ENCODE measurements around the gene CCDC12. TPM values are rescaled to one million over a fixed set of nuclear protein-coding genes. Genes with fewer than 3 reads are reported as not detected.

The CCDC12 gene
- total and polyA plus RNA-seq, 9 of the 15 experiments (the other 6 are each of a cell fraction or from before 2014, with no cell fraction given), result 8.9 to 201 (median 86.9) TPM

DNA sequence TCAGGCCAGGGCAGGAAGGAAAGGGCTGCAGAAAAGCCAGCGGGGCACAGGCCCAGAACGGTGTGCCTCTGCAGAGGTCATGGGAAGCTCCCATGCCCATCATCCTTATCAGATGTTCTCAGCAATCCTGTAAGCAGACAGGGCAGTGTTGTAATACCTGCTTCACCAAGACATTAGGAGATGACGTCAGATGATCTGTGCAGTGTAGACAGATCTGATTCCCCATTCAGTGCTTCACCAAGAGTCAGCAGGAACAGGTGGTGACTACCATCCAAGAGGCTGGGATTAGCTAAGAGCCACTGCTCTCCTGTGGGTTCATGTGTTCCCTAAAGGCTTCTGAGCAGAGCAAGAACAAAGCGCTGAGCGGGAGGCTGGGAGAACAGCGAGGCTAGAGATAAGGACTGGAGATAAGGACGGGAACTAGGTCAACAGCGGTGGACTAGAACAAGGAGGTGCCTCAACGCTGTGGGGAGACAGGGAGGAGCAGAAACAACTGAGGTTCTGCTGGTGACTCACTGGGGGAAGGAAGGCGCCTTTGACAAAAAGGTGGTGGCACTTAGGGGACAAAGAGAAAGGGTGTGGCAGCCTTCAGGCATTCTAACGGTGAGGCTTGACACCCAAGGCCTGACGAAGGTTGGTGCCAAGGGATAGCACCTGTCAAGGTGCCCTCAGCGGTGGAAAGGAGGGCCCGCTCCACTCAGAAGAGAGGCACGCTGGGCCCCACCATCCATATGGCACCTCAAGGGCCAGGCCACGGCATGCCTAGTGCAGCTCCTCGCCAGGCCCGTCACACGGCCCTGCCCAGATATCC, 28.4 kb downstream of the CCDC12 start (continued):
- no peak for TF ChIP-seq ZNF282 (CRISPR knock-in tag; IDR thresholded peaks at IDR 0.05)
- no peak for TF ChIP-seq GTF2E2 (tag; IDR thresholded peaks at IDR 0.05)
- TF ChIP-seq, protein P1, sequence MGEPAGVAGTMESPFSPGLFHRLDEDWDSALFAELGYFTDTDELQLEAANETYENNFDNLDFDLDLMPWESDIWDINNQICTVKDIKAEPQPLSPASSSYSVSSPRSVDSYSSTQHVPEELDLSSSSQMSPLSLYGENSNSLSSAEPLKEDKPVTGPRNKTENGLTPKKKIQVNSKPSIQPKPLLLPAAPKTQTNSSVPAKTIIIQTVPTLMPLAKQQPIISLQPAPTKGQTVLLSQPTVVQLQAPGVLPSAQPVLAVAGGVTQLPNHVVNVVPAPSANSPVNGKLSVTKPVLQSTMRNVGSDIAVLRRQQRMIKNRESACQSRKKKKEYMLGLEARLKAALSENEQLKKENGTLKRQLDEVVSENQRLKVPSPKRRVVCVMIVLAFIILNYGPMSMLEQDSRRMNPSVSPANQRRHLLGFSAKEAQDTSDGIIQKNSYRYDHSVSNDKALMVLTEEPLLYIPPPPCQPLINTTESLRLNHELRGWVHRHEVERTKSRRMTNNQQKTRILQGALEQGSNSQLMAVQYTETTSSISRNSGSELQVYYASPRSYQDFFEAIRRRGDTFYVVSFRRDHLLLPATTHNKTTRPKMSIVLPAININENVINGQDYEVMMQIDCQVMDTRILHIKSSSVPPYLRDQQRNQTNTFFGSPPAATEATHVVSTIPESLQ (CRISPR knock-in tag; IDR thresholded peaks at IDR 0.05), result no peak
- no peak; the same call in none of the 2 replicates for TF ChIP-seq ETV5 (CRISPR knock-in tag; IDR thresholded peaks at IDR 0.05; ENCODE audit: low read depth)
- TF ChIP-seq NFE2L1 (tag; IDR thresholded peaks at IDR 0.05; ENCODE audit: borderline replicate concordance, low read depth), result no peak
- TF ChIP-seq ZC3H4 (CRISPR knock-in tag; IDR thresholded peaks at IDR 0.05; ENCODE audit: borderline replicate concordance), result no peak
- 0 out of 2 replicates have a peak, but pooled peaks have one; percentile 30 for TF ChIP-seq PYGO2 (tag; IDR thresholded peaks at IDR 0.05)
- no peak for TF ChIP-seq ZNF583 (CRISPR knock-in tag; IDR thresholded peaks at IDR 0.05)
- TF ChIP-seq MTA2 (IDR thresholded peaks at IDR 0.05; ENCODE audit: low read depth), result peak; percentile 25; the same call in 1 of the 2 replicates
- peak; percentile 75; the same call in 1 of the 2 replicates for TF ChIP-seq JUNB (CRISPR knock-in tag; conservative IDR thresholded peaks at IDR 0.05)
- TF ChIP-seq, protein P2, sequence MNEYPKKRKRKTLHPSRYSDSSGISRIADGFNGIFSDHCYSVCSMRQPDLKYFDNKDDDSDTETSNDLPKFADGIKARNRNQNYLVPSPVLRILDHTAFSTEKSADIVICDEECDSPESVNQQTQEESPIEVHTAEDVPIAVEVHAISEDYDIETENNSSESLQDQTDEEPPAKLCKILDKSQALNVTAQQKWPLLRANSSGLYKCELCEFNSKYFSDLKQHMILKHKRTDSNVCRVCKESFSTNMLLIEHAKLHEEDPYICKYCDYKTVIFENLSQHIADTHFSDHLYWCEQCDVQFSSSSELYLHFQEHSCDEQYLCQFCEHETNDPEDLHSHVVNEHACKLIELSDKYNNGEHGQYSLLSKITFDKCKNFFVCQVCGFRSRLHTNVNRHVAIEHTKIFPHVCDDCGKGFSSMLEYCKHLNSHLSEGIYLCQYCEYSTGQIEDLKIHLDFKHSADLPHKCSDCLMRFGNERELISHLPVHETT (CRISPR knock-in tag; conservative IDR thresholded peaks at IDR 0.05 in 1 of 2, IDR thresholded peaks at IDR 0.05 in 1 of 2), result no peak
- TF ChIP-seq CHD1 (IDR thresholded peaks at IDR 0.05; ENCODE audit: low read length), result no peak
- no peak for TF ChIP-seq HSF4 (CRISPR knock-in tag; IDR thresholded peaks at IDR 0.05; ENCODE audit: borderline replicate concordance)
- peak; percentile 81 for TF ChIP-seq ZNF24 (IDR thresholded peaks at IDR 0.05)
- peak; percentile 23; the same call in 1 of the 2 replicates for TF ChIP-seq MAFF (IDR thresholded peaks at IDR 0.05; ENCODE audit: low read length)
- TF ChIP-seq, protein P3, sequence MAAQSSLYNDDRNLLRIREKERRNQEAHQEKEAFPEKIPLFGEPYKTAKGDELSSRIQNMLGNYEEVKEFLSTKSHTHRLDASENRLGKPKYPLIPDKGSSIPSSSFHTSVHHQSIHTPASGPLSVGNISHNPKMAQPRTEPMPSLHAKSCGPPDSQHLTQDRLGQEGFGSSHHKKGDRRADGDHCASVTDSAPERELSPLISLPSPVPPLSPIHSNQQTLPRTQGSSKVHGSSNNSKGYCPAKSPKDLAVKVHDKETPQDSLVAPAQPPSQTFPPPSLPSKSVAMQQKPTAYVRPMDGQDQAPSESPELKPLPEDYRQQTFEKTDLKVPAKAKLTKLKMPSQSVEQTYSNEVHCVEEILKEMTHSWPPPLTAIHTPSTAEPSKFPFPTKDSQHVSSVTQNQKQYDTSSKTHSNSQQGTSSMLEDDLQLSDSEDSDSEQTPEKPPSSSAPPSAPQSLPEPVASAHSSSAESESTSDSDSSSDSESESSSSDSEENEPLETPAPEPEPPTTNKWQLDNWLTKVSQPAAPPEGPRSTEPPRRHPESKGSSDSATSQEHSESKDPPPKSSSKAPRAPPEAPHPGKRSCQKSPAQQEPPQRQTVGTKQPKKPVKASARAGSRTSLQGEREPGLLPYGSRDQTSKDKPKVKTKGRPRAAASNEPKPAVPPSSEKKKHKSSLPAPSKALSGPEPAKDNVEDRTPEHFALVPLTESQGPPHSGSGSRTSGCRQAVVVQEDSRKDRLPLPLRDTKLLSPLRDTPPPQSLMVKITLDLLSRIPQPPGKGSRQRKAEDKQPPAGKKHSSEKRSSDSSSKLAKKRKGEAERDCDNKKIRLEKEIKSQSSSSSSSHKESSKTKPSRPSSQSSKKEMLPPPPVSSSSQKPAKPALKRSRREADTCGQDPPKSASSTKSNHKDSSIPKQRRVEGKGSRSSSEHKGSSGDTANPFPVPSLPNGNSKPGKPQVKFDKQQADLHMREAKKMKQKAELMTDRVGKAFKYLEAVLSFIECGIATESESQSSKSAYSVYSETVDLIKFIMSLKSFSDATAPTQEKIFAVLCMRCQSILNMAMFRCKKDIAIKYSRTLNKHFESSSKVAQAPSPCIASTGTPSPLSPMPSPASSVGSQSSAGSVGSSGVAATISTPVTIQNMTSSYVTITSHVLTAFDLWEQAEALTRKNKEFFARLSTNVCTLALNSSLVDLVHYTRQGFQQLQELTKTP (IDR thresholded peaks at IDR 0.05; ENCODE audit: low read depth in 1 of 2, partially characterized antibody in 2 of 2), result peak; percentile 77 to 81
- no peak for TF ChIP-seq TEAD2 (tag; IDR thresholded peaks at IDR 0.05)
- TF ChIP-seq KLF1 (tag; IDR thresholded peaks at IDR 0.05), result no peak
- TF ChIP-seq HNRNPLL (IDR thresholded peaks at IDR 0.05; ENCODE audit: low read depth, low read length, poor library complexity, severe bottlenecking), result peak; percentile 49
- 0 out of 2 replicates have a peak, but pooled peaks have one; percentile 23 for TF ChIP-seq TARDBP (IDR thresholded peaks at IDR 0.05)
- no peak for TF ChIP-seq HLTF (IDR thresholded peaks at IDR 0.05)
- TF ChIP-seq ZNF232 (CRISPR knock-in tag; IDR thresholded peaks at IDR 0.05), result no peak
